Adrenal gland (tissue), 5 donors: Measurements from ENCODE around the gene PEAK1.
A peak's percentile ranks its signal among the peaks of the same experiment; 100 is the strongest.

Source experiments
- CTCF ChIP-seq, 6 experiments: fragments of 450-650 bp in 4 of 6; fragments of 200-600 bp in 2 of 6; sonication (generic) in 1 of 6; IDR thresholded peaks; 1 replicate in 5 of 6; 2 replicates in 1 of 6; pipeline versions ENCODE4 v1.5.1 to v1.8.0; 2016 to 2021; ENCODE audit warnings: antibody characterized with exemption in 6 of 6, mild to moderate bottlenecking in 2 of 6, moderate library complexity in 1 of 6
- POLR2A ChIP-seq, 2 donors: fragments of 450-650 bp; IDR thresholded peaks; one replicate each; pipeline ENCODE4 v1.6.1; 2017; ENCODE audit warnings: antibody characterized with exemption in 2 of 2, mild to moderate bottlenecking in 2 of 2, moderate library complexity in 1 of 2
- donor health status: DM: no; HTN: no; CAD: no.

- TF ChIP-seq CTCF (IDR thresholded peaks at IDR 0.05), result no peak
- TF ChIP-seq POLR2A (IDR thresholded peaks at IDR 0.05), result peak; percentile 83 to 91
Measured at GRCh38 chr15:77070495-77071304, 349.2 kb downstream of the PEAK1 start, which contains the start of gene TSPAN3.
